Measurements from ENCODE around the gene FNDC1.

The FNDC1 gene

DNA sequence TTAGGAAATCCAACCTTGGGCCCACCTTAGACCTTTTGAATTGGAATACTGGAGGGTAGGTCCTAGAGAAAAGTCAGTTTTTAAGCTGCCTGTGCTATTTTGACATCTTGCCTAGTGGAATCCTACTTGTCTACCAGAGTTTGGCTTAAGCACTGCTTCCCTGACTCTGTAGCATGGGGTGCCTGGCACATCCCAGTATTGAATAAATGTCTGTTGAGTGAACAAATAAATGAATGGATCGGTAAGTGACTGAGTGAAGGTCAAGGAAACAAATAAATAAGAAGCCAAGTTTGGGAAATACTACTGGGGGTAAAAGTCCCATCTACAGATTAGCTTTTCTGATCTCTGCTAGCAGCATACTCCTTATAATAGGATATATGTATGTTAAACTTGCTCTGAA, 140.5 kb downstream of the FNDC1 start:
- DNase-seq, result no peak

DNA sequence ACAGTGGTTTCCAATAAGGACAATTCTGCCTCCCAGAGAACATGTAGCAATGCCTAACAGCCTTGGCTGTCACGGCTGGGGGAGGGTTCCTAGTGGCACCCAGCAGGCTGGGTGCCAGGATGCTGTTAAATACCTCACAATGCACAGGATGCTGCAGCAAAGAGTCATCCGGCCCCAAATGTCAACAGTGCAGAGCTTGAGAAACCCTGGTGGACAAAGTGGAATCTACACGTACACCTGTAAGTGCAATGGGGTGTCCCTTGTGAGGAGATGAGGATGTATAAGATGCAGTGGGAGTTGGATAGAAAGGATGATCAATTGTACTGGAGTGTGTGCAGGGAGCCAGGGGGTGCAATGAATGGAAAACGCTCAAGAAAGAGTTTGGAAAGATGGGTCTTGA, 142.4 kb downstream of the FNDC1 start:
- DNase-seq, result no peak

DNA sequence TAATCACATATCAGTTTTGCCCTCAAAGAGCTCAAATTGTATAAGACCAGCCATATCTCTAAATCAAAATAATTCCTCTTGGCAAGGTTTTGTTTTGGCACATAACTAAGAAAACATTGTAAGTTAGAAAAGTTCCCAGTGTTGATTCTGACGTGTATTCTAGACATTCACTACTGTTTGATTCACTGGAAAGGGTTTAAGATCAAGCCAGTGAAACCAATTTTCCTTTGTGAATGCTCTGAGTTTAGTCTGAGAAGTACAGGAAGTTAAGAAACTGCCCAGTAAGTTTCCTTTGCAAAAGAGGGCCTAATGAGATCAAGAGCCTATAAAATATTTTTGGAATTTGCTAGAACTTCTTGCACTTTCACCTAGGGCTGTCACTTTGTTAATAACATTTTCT, 143.0 kb downstream of the FNDC1 start:
- no peak for DNase-seq

DNA sequence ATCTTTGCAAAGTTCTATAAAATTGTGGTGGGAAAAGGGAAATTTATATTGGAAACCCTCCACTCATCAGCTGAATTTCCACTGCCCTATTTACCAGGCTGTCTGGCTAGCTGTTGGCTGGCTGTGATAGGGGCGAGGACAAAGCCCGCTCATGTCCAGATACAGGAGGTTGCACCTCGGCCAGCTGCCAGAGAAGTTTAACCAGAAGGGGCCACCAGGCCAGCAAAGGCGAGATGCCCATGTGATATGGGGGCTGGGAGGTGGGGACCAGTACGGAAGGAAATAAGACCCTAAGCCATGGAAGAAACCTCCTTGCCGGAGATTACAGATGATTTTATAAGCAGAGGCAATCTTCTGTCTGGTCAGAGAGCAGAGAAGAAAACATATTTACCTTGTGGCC, 143.8 kb downstream of the FNDC1 start:
- no peak for DNase-seq

DNA sequence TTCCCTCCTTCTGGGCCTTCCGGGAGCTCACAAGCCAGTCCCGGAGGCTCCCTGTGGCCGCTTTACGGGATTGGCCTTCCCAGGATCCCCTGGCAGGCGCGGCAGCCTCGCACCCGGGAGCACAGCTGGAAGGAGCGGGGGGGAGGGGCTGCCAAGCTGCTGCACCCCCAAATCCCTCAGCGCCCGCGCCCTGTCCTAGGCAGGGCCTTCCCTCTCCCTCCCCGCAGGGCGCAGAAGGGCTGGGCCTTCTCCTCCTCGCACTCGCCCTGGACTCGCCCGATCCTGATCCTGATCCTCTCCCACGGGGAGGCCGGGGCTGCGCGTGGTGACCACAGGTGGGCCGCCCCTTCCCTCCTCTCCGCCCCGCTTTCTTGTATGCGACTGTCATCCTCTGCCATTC, 146.4 kb downstream of the FNDC1 start:
- no peak for DNase-seq

DNA sequence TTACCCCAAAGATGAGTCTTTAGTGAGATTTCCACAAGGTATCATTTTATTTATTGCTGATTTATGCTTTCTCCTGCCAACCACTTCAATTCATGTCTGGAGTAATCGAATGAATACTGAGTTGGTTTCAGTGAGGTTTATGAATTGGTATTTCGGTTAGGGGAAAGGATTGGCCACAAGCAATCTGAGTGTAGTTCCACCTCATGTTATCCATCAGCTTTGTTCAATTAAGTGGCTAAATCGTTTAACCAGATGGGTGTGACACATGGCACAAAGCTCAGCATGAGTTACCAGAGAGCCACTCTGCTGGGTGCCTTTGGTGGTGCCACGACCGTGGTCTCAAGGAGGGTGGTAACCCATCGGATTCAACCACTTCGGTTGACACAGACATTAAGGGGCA, 148.2 kb downstream of the FNDC1 start:
- no peak for DNase-seq

DNA sequence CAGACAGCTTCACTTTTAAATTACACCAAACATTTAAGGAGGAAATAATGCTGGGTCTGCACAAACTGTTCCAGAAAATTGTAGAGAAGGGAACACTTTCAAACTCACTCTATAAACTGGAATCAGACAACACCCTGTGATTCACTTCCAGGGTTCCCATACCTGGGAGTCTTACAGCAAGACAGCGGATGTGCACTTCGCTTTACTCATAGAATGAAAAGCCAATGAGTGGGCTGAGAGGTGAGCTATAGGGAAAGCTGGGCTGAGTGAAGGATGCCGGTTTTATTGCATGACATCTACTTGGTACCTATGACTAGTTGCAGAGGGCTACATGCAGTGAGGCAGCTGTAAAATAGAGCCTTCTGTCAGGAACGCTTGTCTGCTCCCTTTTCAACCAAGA, 152.1 kb downstream of the FNDC1 start:
- DNase-seq, result no peak

All from activated CD4-positive, alpha-beta T cell treated with anti-CD3 and anti-CD28 coated beads, Interleukin-2, amount 50 U/mL, for 1 hour (primary cell).